Gastroesophageal sphincter (tissue), 3 donors: ENCODE results near the gene LDLRAD4.

ENCODE experiments used
- CTCF ChIP-seq, 4 experiments: fragments of 200-600 bp in 2 of 4; fragments of 450-650 bp in 2 of 4; sonication (generic) in 1 of 4; IDR thresholded peaks; one replicate each; pipeline ENCODE4 v1.5.1; 2017 to 2019; ENCODE audit warnings: antibody characterized with exemption in 4 of 4, mild to moderate bottlenecking in 2 of 4, moderate library complexity in 2 of 4
- POLR2AphosphoS5 ChIP-seq: sonication (generic); formaldehyde crosslinking; IDR thresholded peaks from one replicate; pipeline ENCODE4 v1.6.1; 2017; ENCODE audit warnings: antibody characterized with exemption

DNA sequence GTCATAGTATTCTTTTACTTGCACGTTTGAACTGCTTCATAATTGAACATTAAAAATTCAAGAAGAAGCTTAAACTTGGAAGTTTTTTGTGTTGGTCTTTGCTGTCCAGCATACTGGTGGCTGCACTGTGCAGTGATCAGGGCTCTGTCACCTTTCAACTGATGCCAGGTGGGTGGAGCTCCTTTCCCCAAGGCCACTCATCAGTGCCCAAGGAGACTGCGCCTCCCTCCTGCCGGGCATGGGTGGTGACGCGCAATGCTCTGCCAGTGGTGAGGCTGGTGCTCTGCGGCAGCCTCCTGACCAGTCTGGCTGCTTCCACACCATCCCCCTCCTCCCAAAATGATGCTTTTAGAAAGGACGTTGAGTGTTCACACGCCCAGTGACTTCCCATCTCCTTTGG lies 16.0 kb upstream of the LDLRAD4 start:
- TF ChIP-seq CTCF (IDR thresholded peaks at IDR 0.05) = no peak
- TF ChIP-seq POLR2AphosphoS5 = no peak
